ENCODE results near the gene SGPP1.
"Not testable (repeated sequence)": the region's sequence is repeated elsewhere in the genome, so short reads cannot be mapped to it uniquely, and the experiment has no call there.

Gene SGPP1

DNA sequence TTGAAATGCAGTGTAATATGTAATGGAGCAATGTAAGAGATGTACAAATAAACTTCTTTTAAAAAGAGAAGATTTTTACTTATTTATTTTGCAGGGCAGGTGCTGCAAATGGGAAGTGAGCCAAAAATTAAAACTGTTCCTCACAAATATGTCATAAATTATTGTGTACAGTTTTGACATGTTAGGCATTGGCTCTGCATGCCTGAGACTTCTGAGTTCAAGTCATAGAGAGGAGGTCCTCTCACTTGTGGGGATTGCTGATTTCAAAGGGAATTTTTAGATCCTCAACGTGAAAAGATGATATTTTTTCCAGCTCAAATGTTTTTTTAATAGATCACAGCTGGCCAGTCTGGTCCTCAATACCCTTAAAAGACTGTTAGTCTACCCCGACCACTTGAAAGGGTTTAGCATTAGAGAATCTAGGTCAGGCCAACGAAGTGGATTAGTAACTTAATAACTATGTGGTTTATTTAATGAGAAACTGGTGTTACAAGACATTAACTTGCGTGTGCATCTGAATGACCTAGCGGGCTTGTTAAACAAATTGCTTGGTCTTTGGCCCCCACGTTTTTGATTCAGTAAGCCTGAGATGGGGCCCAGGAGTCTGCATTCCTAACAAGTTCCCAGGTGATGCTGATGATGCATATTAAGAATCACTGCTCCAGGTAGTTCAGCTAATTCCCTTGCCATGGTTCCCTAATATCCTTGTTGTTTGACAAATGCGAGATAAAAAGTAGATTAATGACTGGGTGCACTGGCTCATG, 55.3 kb downstream of the SGPP1 start:
- no peak for DNase-seq

DNA sequence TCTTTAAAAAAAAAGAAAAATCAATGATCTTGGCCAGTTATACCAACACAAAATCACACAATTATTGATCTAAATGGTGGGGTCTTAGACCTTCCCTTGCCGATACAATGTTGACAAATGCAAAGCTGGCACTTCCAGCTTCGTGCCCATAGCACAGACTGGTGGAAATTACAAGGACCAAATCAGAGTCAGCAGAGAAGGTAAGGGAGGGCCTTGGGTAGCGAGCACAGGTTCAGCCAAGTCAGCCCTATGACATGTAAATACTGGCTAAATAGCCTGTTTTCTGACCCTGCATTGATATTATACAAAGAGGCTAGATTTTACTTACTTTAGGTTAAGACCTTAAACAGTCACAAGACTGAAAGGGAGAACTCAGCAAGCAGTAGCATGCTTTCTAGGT, 55.9 kb downstream of the SGPP1 start:
- DNase-seq, result no peak

DNA sequence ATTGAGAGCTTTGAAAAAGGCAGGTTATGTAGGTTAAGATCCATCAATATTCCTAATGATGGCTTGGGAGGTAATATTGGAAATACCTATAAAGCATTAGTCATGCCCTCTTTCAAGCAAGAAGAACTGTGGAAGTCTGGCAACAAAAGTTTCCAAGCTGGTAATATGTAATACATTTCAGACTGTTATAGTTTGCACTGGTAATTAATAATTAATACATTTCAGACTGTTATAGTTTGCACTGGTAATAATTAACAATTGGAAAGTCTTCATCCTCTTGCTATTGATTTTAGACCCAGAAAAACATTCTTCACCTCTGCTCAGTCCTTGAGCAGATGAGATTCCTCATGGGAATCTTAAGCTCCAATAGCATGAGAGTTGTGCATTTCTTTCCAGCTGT, 57.2 kb downstream of the SGPP1 start:
- no peak for DNase-seq

- DNase-seq, result no peak
Observed at GRCh38 chr14:63666335-63666734, 61.5 kb downstream of the SGPP1 start.

DNA sequence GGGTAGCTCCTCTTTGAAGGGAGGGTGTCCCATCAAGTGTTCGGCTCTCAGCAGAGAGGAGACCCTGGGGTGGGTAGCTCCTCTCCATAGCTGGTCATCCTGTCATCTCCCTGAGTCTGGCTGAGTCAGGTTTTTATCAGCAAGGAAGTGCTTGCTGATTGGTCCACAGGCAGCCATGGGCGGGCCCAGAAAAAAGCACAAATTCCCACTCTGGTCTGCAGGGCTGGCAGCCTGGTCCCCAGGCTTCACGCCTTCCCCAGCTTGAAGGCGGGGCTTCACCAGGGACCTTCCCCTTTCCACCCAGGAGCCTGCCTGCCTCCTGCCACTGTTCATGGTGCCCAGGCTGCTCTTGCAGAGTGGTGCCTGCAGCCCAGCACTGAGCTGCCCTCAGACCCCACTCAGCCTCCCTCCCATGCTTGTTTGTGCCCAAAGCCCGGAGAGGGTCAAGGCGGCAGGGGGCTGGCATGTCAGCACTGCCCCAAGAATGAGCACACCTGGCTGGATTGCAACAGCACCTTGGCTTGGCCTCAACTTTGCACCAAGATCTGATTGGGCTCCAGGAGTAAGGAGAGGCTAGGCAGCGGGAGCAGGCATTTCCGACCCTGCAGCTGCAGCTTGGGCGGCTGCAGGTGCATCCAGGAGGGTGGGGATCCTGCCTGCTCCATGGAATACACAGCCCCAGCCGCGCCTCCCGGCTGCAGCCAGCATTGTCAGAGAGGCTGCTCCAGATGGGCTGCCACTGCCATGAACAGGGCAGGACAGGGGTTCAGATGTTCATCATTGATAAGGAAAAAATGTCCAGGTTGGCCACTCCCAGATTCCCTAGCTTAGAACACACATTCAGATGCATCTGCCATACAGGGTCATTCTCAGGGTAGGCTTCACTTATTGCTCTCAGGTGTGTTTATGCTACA, 64.2 kb downstream of the SGPP1 start:
- no peak for DNase-seq

DNA sequence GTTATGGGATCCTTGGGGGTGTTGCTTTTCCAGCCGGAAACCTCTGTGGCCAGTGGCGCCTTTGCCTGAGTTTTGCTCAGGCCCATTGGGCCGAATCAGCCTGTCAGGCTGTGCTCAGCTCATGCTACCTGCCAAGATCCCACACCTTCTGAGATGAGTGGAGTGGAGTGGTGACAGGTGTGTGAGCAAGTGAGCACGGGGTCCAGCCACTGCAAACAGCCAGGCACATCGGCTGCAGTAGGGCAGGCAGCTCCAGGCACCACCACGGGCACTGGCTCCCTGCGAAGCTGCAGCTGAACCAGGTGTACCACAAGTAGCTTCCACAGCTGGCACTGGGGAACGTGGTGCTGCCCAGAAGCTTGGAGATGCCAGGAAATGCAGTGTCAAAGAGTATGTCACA, 65.1 kb downstream of the SGPP1 start:
- DNase-seq, result no peak

DNA sequence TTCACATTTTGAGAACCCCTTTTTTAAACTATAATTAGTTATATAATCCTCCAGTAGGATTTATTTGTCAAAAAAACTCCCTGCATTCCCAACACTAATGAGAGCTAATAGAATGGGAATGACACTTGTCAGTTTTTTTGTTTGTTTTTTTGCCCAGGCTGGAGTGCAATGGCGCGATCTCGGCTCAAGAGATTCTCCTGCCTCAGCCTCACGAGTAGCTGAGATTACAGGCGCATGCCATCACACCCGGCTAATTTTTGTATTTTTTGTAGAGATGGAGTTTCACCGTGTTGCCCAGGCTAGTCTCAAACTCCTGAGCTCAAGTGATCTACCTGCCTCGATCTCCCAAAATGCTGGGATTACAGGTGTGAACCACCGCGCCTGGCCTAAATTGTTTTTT, 66.0 kb downstream of the SGPP1 start:
- DNase-seq, result not testable (repeated sequence)

GRCh38 chr14:63659726-63660125, 68.1 kb downstream of the SGPP1 start:
- DNase-seq, result no peak

DNA sequence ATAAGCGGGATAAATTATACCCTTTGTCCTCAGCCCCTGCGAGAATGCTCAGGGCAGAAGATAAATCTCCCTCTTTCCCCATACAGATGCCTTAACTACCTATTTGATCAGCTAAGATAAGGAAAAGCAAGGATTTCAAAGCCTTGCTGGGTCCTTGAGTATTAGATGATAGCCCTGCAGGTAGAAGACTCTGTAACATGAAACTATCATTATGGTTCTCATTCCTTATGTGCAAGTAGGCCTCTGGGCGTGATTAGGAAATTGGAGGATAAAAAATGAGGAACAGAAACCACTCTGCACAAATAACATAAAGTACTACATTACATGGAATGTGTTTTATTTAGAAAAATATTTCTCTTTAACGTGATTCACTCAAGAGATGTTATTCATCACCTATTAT, 71.7 kb downstream of the SGPP1 start:
- no peak for DNase-seq

DNA sequence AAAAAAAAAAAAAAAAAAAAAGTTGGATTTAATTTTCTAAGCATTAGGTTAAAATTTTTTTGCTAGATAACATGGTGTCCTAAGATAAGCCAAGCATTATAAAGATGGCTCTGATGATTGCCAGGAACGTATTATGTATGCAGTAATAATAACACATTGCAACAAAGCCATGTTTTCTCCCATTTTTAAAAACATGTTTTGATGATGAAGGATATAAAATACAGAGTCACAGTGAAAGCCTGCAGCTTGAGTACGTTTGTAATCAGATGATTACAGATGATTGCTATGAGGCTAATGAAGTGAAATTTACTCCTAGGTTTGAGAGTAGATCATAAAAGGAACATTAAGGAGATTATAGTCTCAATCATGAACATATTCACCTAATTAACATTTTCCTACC, 72.9 kb downstream of the SGPP1 start:
- no peak for DNase-seq

DNA sequence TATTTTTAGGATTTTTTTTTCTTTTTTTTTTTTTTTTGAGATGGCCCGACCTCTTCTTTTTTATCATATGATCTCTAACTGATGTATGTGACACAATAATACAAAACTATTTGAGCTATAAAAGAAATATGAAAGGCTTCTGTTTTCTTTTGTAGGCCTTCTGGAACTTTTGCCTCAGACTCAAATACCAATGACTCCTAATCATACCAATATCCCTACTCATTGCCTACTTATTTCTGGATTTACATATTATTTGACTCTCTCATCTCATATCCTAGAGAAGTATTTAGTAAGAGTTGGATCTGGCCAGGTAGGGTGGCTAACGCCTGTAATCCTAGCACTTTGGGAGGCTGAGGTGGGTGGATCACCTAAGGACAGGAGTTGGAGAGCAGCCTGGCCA, 73.5 kb downstream of the SGPP1 start:
- DNase-seq, result no peak

DNA sequence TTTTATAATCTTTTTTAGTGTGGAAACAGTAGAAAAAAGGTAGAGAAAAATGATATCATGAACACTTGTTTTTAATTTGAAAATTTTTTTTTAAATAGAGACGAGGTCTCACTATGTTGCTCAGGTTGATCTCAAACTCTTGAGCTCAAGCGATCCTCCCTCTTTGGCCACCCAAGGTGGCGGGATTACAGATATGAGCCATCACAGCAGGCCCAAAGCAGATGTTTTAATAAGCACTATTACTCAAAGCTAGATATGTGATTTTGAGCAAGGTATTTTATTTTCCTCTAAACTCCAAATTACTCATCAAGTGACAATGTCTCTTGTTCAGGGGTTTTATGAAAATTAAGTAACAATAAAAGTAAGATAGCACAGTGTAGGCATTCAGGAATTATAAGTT, 75.5 kb downstream of the SGPP1 start:
- no peak for DNase-seq

DNA sequence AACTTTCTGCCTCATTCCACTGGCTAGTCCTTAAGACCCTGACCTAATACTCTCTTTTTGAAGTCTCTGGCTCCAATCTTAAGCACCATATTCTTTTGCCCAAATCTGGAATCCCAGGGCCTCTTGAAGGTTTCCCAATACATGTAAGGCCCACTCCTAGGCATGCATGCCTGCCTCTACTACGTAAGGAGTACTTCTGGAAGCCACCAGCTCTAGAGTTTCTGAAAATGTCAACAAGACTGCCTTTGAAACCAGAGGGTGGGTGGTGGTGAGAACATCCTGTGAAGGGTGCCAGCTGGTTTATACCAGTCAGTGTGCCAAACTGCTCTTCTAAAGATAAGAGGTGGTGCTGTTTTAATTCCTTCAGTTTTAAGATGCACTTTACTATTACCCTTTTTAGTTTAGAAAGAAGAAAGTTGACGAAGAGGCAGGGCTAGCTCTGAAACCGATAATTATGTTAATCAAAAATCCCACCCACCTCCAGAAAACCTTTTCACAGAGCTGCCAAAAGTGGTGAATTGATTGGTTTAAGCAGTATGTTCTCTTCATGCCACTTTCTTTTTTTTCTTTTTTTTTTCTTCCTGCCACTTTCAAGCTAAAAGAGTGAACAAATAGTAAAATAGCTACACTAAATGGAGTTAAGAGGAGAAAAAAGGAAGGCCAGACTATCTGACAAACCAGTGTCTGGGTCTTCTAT, 77.5 kb downstream of the SGPP1 start:
- no peak for DNase-seq

GRCh38 chr14:63647696-63648410, 80.0 kb downstream of the SGPP1 start:
- DNase-seq, result no peak

GRCh38 chr14:63644741-63645140, 83.1 kb downstream of the SGPP1 start:
- DNase-seq, result no peak

- DNase-seq, result peak; percentile 49
Observed at GRCh38 chr14:63642656-63643382, 85.0 kb downstream of the SGPP1 start.

- DNase-seq, result peak; percentile 91
Observed at GRCh38 chr14:63642229-63642611, 85.6 kb downstream of the SGPP1 start.

DNA sequence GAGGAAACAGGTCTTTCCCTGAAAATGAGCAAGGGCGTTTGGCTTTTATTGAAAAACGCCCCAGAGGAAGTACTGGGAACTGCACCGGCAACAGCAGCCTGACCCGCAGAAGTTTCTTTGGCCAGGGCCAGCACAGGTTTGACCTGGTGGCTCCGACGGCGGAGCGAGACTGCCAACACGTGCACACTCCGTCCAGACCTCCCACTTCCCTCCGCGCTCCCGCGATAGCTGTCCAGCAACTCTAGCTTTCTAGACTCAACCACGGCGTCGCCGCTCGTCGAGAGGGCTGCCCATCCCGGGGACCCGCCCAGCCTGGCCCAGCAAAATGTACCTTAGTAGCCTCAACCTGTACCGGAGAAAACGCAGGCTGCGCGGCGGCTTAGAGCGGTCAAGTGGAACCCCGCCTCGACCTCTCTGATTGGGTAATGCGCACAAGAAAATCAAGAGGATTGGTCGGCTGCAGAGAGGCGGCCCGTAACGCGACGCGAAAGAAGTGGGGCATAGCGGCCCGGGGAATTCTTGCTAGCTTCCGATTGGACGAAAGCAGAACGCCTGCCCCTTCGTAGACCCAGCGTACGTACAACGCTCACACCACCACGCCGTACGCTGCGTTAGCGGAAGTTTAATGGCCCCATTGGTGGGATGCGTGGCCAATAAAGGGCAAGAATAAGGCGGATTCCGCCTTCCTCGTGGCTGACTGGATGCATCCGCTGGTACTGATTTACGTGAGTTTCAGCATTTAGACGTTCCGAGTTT, 86.2 kb downstream of the SGPP1 start, which contains the start of gene WDR89:
TSS of gene WDR89 (minus strand) at position 399 of the 756 bp plus-strand sequence. CDS start 41,929 bp downstream, outside the sequence.
- peak; percentile 98 for DNase-seq

GRCh38 chr14:63638493-63638892, 89.4 kb downstream of the SGPP1 start:
- DNase-seq, result peak; percentile 4

DNA sequence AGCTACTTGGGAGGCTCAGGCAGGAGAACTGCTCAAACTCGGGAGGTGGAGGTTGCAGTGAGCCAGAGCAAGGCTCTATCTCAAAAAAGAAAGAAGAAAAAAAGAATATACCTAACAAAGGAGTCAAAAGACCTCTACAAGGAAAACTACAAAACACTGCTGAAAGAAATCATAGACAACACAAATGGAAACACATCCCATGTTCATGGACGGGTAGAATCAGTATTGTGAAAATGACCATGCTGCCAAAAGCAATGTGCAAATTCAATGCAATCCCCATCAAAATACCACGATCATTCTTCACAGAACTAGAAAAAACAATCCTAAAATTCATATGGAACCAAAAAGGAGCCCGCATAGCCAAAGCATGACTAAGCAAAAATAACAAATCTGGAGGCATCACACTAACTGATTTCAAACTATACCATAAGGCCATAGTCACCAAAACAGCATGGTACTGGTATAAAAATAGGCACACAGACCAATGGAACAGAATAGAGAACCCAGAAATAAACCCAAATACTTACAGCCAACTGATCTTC, 91.7 kb downstream of the SGPP1 start:
- not testable (repeated sequence) for DNase-seq
